ENCODE results near the gene STON2.

DNA sequence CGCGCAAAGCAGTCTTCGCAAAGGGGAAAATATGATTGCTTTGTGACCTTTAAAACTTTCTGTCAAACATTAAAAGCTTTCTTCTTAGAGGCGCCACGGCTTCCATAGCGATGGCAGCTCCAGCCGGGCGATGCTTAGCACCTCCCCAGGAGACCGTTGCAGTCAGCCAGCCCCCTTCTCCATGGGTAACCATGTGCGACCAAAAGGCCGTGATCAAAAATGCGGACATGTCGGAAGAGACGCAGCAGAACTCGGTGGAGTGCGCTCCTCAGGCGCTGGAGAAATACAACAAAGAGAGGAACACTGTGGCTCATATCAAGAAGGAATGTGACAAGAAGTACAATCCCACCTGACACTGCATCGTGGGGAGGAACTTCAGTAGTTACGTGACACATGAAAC lies 12.7 kb upstream of the STON2 start:
- TF ChIP-seq, protein P1, sequence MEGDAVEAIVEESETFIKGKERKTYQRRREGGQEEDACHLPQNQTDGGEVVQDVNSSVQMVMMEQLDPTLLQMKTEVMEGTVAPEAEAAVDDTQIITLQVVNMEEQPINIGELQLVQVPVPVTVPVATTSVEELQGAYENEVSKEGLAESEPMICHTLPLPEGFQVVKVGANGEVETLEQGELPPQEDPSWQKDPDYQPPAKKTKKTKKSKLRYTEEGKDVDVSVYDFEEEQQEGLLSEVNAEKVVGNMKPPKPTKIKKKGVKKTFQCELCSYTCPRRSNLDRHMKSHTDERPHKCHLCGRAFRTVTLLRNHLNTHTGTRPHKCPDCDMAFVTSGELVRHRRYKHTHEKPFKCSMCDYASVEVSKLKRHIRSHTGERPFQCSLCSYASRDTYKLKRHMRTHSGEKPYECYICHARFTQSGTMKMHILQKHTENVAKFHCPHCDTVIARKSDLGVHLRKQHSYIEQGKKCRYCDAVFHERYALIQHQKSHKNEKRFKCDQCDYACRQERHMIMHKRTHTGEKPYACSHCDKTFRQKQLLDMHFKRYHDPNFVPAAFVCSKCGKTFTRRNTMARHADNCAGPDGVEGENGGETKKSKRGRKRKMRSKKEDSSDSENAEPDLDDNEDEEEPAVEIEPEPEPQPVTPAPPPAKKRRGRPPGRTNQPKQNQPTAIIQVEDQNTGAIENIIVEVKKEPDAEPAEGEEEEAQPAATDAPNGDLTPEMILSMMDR (IDR thresholded peaks at IDR 0.05) = no peak
- no peak for TF ChIP-seq POLR2A (IDR thresholded peaks at IDR 0.05)

All from ovary (tissue), 3 donors.